ENCODE measurements around the gene SMIM29.

SMIM29 gene

GRCh38 chr6:34223956-34224940 is 24.6 kb downstream of the SMIM29 start:
- DNase-seq = peak; percentile 67

GRCh38 chr6:34223381-34223955 is 25.3 kb downstream of the SMIM29 start:
- no peak for DNase-seq

GRCh38 chr6:34218691-34219090 is 30.1 kb downstream of the SMIM29 start:
- DNase-seq = no peak

- DNase-seq = no peak
Observed at GRCh38 chr6:34213772-34214171, 35.0 kb downstream of the SMIM29 start.

GRCh38 chr6:34207695-34208443 is 40.9 kb downstream of the SMIM29 start:
- DNase-seq = no peak

- DNase-seq = no peak
Observed at GRCh38 chr6:34206726-34207125, 42.1 kb downstream of the SMIM29 start.

- DNase-seq = no peak
Observed at GRCh38 chr6:34205916-34206315, 42.9 kb downstream of the SMIM29 start.

GRCh38 chr6:34205466-34205865 is 43.3 kb downstream of the SMIM29 start:
- DNase-seq = no peak

- no peak for DNase-seq
Observed at GRCh38 chr6:34204693-34205092, 44.1 kb downstream of the SMIM29 start.

- DNase-seq = no peak
Observed at GRCh38 chr6:34202329-34203201, 46.2 kb downstream of the SMIM29 start.

GRCh38 chr6:34201455-34202107 is 47.2 kb downstream of the SMIM29 start:
- DNase-seq = no peak

GRCh38 chr6:34200340-34200971 is 48.4 kb downstream of the SMIM29 start:
- DNase-seq = no peak

- no peak for DNase-seq
Observed at GRCh38 chr6:34196833-34197195, 52.0 kb downstream of the SMIM29 start.
